HG03135 (cell line): Measurements from ENCODE around the gene USP13.
"Not testable (repeated sequence)": the region's sequence is repeated elsewhere in the genome, so short reads cannot be mapped to it uniquely, and the experiment has no call there.

ENCODE experiments used
- ATAC-seq: cut with Tn5 transposase; IDR thresholded peaks from one replicate; pipeline ENCODE4 v1.9.1; 2021; ENCODE audit warnings: mild to moderate bottlenecking, moderate library complexity; ENCODE audit not compliant: unreplicated experiment

The USP13 gene

DNA sequence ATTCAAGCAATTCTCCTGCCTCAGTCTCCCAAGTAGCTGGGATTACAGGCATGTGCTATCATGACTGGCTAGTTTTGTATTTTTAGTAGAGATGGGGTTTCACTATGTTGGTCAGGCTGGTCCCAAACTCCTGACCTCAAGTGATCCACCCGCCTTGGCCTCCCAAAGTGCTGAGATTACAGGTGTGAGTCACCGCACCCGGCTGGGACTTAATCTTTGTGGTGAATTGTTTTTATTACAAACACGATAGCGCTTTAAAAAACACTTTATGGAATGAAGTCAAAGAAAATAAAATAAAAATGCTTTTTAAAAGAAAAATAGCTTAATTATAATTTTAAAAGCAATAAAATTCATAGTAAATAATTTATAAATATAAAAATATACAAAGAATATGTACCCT is 130.0 kb downstream of the USP13 start:
- ATAC-seq = not testable (repeated sequence)

DNA sequence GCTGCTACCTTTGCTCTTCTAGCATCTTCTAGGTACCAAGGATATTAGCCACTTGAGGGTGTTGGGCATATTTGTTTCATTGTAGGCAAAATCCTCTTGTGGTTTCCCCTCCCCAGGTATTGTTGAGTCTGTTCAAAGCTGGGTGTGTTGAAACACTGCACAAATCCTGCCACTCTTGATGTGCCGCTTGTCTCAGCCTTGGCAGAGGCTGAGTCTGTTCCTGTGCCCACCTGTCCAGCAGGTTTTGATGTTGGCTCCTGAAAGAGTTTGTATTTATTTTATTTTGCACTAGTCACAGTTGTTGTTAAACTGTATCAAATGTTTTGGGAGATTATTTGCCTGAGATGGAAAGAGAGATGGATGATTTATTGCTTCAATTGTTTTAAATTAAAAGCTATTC is 136.2 kb downstream of the USP13 start:
- no peak for ATAC-seq

DNA sequence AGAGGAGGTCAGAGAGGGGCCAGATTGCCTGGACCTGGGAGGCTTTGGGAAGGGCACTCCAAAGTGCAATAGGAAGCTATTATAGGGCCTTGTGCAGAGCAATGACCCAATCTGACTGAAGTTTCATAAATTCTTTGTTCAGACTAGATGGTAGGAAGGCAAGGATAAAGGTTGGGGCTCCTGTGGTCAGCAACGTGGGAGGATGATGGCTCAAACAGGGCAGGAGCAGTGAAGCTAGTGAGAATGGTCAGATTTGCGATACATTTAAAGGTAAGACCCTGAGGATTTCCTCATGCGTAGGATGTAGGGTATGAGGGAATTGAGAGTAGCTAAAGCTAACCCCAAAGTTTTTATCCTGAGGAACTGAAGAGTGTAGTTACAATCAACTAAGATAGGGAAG is 139.0 kb downstream of the USP13 start:
- ATAC-seq = no peak

DNA sequence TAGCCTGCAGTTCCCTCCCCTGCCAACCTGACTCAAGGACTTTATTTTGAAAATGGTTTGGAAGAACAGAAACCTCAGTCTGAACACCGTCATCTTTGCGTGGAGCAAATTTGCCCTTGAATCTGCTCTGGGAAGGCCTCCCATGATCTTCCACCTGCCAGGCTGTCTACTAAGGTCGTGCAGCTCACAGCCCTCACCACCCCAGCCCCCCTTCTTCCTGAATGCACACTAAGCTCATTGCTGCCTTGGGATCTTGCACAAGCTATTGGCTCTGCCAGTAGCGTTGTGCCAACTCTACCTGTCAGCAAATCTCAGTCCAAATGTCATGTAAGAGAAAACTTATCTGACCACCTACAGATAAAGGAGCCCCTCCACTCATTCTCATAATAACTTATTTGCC is 141.5 kb downstream of the USP13 start:
- no peak for ATAC-seq

DNA sequence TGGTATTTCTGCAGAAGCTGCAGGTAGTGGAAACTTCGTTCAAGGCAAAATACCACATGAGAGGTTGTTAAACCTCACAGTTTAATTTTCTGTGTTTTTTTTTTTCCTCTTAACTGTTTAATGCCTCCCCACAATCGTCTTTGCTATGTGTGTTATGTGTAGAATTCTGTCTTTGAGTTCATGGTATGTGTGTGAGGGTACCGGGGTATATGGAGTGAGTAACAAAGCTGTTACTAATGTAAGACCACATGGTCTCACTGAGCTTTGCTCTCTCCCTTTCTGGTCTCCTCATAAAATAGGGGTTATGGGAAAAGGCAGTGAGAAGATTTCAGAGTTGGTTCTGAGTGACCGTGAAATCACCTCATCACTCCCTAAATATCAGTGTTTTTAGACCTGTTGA is 143.6 kb downstream of the USP13 start:
- no peak for ATAC-seq

DNA sequence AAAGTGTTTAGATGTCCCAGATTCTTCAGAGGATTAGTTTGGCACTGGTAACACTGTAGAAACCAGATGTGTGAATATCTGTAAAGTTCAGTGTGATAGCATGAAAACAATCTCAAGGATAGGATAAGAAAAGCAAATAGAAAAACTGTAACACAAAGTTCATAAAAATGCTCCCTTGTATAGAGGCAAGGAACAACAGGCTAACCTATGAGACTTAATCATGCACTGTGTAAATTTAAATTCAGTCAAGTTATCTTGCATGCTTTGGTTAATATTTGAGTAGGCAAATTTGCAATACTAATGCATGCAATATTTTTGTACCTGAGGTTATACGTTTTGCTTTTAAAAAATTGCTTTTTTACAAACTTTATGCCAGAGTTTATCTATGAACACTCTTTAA is 144.4 kb downstream of the USP13 start:
- no peak for ATAC-seq

DNA sequence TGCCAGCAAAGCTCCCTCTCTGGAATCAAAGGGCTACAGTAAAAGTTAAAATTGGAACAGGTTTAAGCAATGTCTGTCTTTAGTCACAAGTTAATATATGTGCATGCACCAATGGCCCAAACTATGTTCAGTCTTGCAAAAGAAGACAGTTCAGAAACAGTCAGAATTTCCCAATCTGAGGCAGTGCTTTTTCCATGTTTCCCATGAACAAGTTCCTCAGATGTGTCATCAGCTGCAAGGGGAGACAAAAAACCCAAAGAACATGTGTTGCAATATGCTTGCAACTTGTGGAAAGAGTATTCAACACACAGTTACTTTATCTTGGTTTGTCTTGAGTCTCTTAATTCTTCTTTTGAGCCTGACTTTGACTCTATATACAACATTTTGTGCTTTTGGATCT is 148.4 kb downstream of the USP13 start:
- no peak for ATAC-seq

DNA sequence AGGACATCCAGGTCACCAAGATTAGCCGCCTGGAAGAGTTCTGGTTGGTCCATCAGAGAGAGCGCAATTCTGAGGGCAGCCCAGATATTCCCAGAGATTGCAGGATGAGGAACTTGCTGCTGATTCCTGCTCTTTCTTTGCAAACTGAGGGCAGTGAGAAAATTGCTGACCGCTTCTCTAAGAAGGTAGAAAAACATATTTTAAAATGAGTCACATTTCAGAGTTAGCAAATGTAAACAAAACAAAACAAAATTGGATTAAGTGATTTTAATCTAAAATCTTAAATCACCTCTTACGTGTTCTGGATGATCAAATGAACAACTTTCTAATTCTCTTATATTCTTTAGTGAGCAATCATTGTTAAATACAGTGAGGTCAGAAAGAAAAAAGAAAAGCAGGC is 149.0 kb downstream of the USP13 start:
- ATAC-seq = no peak

DNA sequence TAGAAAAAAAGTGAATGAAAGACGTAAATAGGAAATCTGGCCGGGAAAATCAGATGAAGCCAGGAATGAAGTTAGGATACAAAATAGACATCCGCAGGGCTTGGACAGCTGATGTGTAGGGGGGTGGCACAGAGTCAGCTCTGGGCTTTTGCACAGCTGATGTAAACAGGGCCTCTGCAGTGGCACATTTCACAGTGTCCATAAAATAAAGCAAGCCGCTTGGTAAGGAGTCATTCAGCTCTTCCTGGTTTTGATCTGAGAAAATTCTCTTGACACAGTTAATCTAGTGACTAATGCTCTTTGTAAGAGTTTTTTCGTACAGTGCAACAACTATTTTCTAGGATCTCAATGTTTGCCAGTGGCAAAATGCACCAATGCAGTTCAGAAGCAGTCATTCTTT is 153.3 kb downstream of the USP13 start:
- ATAC-seq = no peak

DNA sequence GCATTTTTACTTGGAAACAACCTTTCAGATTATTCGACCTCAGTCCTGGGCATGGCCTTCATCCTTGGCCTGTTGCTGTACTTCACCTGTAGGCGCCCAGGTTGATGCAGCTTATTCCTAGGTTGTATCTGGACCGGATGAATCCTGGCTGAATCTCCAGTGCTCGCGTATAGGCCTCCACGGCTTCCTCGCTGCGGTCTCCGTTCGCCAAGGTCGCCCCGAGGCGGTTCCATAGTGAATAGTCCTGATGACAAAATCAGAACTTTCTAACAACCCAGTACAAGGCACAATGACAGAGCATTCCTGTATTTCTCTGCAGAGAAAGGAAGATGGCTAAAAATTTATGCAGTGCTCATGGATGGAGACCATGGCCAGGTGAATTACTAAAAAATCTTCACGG is 154.7 kb downstream of the USP13 start:
- no peak for ATAC-seq

DNA sequence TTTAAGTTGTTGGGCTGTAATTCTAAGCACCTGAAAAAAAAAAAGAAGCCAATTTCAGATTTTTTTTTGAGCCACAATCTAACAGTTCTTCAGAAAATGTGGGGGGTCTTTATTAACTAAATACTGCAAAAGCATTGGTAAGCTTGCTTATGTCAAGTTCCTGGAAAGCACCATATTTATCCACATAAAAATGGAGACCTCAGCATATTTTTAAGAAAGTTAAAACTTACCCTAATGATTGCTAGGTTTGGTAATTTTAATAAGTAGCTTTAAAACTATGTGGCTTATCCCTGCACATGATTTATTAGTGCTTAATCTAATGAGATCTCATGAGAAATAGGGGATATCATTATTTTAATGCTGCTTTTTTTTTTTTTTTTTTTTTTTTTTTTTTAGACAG is 156.8 kb downstream of the USP13 start:
- ATAC-seq = no peak

DNA sequence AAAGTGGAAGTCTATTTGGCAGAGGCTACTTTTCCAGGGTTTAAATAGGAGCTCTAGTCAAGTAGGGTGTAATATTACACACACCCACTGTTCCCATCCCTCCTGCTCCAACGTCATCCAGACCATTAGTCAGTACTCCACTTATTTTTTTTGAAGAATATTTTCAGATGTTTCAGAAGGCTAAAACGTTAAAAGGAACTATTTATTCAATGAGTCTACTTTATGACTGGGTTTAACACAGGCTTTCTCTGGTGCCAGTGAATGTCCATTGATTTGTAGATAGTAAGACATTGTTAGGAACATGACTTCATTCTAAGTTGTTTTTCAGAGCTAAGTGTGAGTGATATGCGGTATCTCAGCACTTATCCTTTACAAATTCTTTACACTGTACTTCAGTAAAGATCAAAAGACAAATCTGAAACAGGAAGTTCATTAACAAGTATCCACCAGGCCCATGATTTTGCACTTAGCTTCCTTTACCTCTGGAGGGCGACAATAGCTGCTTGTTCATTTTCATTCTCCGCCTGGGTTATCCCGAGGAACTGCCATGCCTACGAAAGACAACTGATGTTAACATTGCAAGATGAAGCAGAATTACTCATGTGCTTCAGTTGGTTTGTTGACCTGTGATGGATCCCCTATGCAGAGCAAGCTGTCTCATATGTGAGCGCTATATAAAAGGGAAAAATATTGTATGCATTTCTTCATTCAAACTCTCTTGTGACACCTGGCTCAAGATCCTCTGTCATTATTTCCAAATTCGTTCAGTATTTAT is 158.7 kb downstream of the USP13 start:
- ATAC-seq = peak; percentile 88

DNA sequence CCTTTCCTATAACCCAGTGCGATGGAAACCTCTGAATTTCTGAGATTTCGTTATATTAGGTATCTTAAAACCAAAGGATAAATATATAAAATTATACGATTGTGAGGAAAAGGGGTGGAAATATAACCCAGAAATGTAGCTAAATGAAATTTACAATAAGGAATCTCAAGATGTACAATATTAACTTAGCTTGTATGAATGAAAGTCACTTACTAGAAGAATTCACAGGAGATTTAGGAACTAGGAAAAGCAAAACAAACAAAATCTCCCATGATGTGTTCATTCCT is 159.2 kb downstream of the USP13 start:
- ATAC-seq = no peak

DNA sequence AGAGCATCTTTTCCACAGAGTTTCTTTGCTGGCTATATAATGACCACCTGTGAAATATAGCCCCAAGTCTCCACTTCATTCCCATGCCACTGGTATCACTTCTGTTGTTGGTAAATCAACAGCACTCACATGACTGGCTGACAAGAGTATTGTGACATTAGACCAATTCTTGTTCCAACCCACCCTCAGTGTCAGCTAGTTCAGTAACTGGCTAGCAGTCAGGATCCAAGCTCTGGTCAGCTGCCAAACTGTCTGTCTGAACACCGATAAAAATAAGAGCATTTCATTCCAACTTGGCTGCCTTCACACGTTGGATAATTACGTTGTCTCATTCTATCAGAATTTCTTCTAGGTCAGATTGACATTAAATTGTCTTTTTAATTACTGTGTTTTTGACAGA is 166.5 kb downstream of the USP13 start:
- ATAC-seq = no peak

DNA sequence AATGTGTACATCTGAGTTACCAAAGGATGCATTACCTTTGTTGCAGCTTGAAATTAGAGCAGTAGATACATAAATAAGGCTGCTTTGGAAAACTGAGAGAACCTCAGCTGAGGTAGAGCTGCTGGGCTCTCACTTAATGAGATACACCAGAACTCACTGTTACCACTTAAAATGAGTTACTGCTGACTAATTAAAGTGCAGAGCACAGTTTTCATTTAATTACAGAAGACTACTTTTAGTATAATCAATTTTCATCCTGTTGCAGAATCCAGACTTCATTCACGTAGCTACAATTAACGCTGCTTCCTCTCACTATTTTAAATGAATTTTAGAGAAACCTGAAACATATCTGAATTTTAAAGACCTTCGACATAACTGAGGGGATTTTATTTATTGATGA is 169.5 kb downstream of the USP13 start:
- no peak for ATAC-seq

DNA sequence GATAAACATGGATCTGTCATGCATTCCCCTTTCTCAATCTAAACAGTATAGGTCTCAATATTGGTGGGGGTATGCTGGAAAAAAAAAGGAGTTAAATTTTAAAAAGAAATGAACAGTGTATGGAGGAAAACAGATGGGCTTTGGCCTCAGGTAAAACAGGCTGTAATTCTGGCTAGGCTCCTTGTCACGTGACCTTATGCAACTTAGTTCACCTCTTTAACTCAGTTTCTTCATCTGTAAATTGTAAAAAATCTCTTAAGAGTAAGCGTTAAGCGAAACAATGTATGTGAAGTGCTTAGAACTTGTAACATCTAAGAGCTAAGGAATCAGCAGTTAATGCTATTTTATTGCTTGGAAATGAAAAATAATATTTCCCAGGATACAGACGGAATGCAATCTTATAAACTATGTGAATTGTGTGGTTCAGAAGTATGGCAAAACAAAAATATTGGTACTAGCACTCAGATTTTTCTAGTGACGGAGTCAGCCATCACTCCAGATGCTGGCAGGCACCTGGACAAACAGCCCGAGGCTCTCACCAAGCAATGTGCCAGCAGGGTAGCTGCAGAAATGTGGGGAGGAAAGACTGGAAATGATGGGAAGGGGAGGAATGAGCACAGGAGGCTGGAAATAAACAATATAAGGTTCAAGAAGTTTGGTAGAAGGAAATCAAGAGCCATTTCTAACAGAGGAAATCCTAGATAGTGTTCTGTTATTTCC is 172.8 kb downstream of the USP13 start:
- ATAC-seq = no peak

DNA sequence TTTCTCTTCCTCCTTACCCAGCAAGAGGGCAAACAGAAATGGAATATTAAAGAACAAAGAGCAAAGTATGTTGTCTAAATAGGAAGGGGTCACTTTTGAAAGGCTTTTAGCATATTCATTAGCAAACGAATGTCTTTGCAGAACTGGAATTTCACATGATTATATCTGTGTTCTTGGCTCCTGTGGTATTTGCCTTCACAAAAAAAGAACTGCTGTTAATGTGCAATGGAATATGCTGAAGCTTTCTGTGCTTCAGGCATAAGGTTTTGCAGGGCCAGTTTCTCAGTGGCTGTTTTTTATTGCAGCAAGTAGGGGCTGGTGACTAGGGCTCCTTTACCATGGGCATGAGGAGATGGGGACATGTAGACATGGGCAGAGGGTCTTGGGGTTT is 173.4 kb downstream of the USP13 start:
- no peak for ATAC-seq

DNA sequence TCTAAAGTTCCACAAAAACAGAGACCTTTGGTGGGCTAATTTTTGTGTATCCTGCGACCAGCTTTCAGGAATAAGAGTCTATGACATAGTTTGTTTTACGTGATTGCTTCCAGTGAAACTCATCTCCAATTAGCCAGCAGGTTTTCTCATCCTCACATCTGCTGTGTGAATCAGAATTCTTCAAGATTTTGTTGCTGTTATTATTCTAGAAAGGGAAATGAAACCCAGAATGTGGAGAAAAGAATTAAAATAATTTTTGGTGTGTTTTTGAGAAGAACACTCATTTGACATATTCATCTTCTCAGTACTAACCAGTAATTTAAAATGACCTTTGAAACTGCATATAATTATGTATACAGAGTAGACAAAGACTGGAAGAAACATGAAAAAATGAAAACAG is 175.9 kb downstream of the USP13 start:
- no peak for ATAC-seq

DNA sequence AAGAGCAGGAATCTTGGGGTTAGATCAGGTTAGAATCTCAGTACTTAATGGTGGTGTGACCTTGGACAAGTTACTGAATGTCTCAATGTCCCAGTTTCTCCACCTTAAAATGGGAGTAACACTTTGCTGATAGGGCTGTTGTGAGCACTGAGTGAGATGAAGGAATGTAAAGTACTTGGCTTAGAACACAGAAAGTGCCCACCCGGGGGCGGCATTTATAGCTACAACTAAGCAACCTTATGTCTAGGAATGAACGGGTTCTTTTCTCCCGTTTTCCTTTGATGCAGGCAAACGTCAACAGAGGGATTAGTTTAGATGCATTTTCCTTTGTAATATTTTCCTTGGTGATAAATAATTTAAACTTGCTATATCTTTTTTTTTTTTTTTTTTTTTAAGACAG is 176.6 kb downstream of the USP13 start:
- no peak for ATAC-seq

DNA sequence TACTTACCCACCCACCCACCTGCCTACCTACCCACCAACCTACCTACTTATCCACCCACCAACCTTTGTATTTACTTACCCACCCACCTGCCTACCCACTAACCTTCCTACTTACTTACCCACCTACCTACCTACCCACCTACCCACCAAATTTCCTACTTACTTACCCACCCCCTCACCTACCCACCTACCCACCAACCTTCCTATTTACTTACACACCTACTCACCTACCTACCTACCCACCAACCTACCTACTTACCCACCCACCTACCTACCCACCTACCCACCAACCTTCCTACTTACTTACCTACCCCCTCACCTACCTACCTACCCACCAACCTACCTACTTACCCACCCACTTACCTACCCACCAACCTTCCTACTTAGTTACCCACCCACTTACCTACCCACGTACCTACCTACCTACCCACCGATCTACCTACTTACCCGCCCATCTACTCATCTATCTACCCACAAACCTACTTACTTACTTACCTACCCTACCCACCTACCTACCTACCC is 179.6 kb downstream of the USP13 start:
- ATAC-seq = no peak

DNA sequence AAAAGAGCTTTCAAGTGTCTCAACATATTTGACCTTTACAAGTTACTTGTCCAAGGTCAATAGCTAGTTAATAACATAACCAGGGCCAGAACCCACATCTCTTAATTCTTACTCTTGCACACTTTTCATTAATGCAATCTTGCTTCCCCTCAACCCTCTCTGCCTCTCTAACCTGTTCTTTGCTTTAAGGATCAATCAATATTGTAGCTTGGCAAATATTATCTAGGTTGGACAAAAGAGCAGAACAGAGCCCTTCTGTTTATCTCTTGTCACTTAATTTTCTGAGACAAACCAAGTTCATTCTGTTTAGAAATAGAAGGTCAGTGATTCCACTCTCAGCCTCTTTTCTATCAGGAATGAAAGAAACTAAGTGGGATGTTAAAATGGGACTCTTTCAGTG is 180.5 kb downstream of the USP13 start:
- no peak for ATAC-seq

DNA sequence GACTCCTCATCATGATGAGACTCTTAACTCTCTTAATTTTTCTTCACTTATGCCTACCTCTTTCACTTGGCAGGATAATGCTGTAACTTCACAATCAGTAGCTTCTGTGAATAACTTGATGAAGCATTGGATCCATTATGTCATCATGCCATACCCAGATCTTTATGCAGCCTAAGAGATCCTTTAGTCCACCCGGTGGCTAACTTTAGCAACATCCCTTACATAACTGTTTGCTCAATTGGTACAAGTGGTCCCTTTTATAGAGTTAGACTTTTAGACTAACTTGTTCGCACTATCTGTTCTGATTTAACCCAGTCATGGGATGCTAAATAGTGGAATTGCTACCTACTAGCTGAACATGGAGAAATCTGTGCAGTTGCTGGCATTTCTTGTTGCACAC is 184.5 kb downstream of the USP13 start:
- ATAC-seq = no peak
